WTC11 (cell line): ENCODE data around the gene CYP27B1. TPM values are rescaled to one million over a fixed set of nuclear protein-coding genes. Genes with fewer than 3 reads are reported as not detected.

ENCODE experiments used
- ATAC-seq: fragments of 200-7000 bp; cut with Tn5 transposase; 2 replicates; pipeline ENCODE4 v1.10.0; 2021; ENCODE audit warnings: mild to moderate bottlenecking, moderate library complexity
- CTCF ChIA-PET: fragments of 300-600 bp; sonication (Branson Sonifier 250); formaldehyde crosslinking; loops from one replicate; lab custom pipeline; 2021; ENCODE audit warnings: antibody characterized with exemption; lab: Charles Lee
- POLR2A ChIA-PET: fragments of 350-600 bp; sonication (Branson Sonifier 250); formaldehyde crosslinking; loops from one replicate; lab custom pipeline; 2021; ENCODE audit warnings: antibody characterized with exemption; lab: Charles Lee
- DNase-seq: peaks from one replicate; pipeline ENCODE4 v3.0.0; 2021; ENCODE audit warnings: low spot score
- H3K27ac Mint-ChIP-seq: 2 replicates; pipeline ENCODE4 v1.8.0; 2021; ENCODE audit warnings: mixed read lengths
- H3K27me3 Mint-ChIP-seq: 2 replicates; pipeline ENCODE4 v1.8.0; 2021; ENCODE audit warnings: low read depth, mild to moderate bottlenecking, moderate library complexity, mixed read lengths
- H3K36me3 Mint-ChIP-seq: 2 replicates; pipeline ENCODE4 v1.8.0; 2021; ENCODE audit warnings: mixed read lengths
- H3K4me1 Mint-ChIP-seq: 2 replicates; pipeline ENCODE4 v1.8.0; 2022; ENCODE audit warnings: mixed read lengths
- H3K4me3 Mint-ChIP-seq: 2 replicates; pipeline ENCODE4 v1.8.0; 2021; ENCODE audit warnings: mild to moderate bottlenecking, moderate library complexity, mixed read lengths
- H3K9me3 Mint-ChIP-seq: 2 replicates; pipeline ENCODE4 v1.8.0; 2021; ENCODE audit warnings: mixed read lengths
- CREB1 ChIP-seq: sonication (generic); formaldehyde crosslinking; IDR thresholded peaks from 2 replicates; pipeline ENCODE4 v1.8.0; 2023; ENCODE audit warnings: mild to moderate bottlenecking, missing genetic modification reagents
- CREM ChIP-seq: sonication (generic); formaldehyde crosslinking; IDR thresholded peaks from 2 replicates; pipeline ENCODE4 v1.8.1; 2022; ENCODE audit warnings: mild to moderate bottlenecking, missing genetic modification reagents, moderate library complexity
- ERG ChIP-seq: fragments of 250-450 bp; sonication (Bioruptor Pico); IDR thresholded peaks from 2 replicates; pipeline ENCODE4 v1.8.0; 2021; ENCODE audit warnings: mild to moderate bottlenecking
- FOXP1 ChIP-seq: sonication (generic); formaldehyde crosslinking; IDR thresholded peaks from 2 replicates; pipeline ENCODE4 v1.8.0; 2022; ENCODE audit warnings: missing genetic modification reagents, mild to moderate bottlenecking, moderate library complexity, borderline replicate concordance
- GABPB1 ChIP-seq: sonication (generic); formaldehyde crosslinking; IDR thresholded peaks from 2 replicates; pipeline ENCODE4 v1.8.1; 2023; ENCODE audit warnings: mild to moderate bottlenecking, missing genetic modification reagents
- MYBL2 ChIP-seq: sonication (generic); formaldehyde crosslinking; IDR thresholded peaks from 2 replicates; pipeline ENCODE4 v1.8.1; 2023; ENCODE audit warnings: mild to moderate bottlenecking, moderate library complexity, missing genetic modification reagents
- NFYB ChIP-seq: sonication (generic); formaldehyde crosslinking; conservative IDR thresholded peaks from 2 replicates; pipeline ENCODE4 v1.8.0; 2022; ENCODE audit warnings: low read depth, missing genetic modification reagents
- NR3C1 ChIP-seq: sonication (generic); formaldehyde crosslinking; conservative IDR thresholded peaks from 2 replicates; pipeline ENCODE4 v1.8.1; 2023; ENCODE audit warnings: low read depth, mild to moderate bottlenecking, missing genetic modification reagents
- PRRX2 ChIP-seq: fragments of 250-450 bp; sonication (Bioruptor Pico); IDR thresholded peaks from 2 replicates; pipeline ENCODE4 v1.8.0; 2021; ENCODE audit warnings: mild to moderate bottlenecking
- TEAD1 ChIP-seq: sonication (generic); formaldehyde crosslinking; IDR thresholded peaks from 2 replicates; pipeline ENCODE4 v1.8.0; 2022; ENCODE audit warnings: mild to moderate bottlenecking, missing genetic modification reagents
- ZBTB21 ChIP-seq: sonication (generic); formaldehyde crosslinking; IDR thresholded peaks from 2 replicates; pipeline ENCODE4 v1.8.1; 2023; ENCODE audit warnings: mild to moderate bottlenecking, missing genetic modification reagents, borderline replicate concordance
- ZNF281 ChIP-seq: sonication (generic); formaldehyde crosslinking; IDR thresholded peaks from 2 replicates; pipeline ENCODE4 v1.8.0; 2023; ENCODE audit warnings: mild to moderate bottlenecking, missing genetic modification reagents
- ZNF416 ChIP-seq: fragments of 250-450 bp; sonication (Bioruptor Pico); IDR thresholded peaks from 2 replicates; pipeline ENCODE4 v1.9.0; 2021; ENCODE audit warnings: mild to moderate bottlenecking, inconsistent platforms
- ZNF423 ChIP-seq: fragments of 250-450 bp; sonication (Bioruptor Pico); IDR thresholded peaks from 2 replicates; pipeline ENCODE4 v2.1.2; 2022; ENCODE audit warnings: mild to moderate bottlenecking, moderate library complexity
- ZNF425 ChIP-seq: fragments of 250-450 bp; sonication (Bioruptor Pico); conservative IDR thresholded peaks from 2 replicates; pipeline ENCODE4 v1.9.0; 2021; ENCODE audit warnings: mild to moderate bottlenecking
- ZNF532 ChIP-seq: fragments of 250-450 bp; sonication (Bioruptor Pico); IDR thresholded peaks from 2 replicates; pipeline ENCODE4 v1.9.0; 2021; ENCODE audit warnings: mild to moderate bottlenecking, borderline replicate concordance
- ZSCAN18 ChIP-seq: fragments of 250-450 bp; sonication (Bioruptor Pico); IDR thresholded peaks from 2 replicates; pipeline ENCODE4 v2.1.2; 2022; ENCODE audit warnings: mild to moderate bottlenecking, moderate library complexity
- total RNA-seq: library from RNA; stranded (reverse); gene quantifications from 3 replicates; pipeline ENCODE4 v1.2.3, GENCODE V29; 2021

CYP27B1 gene
- total RNA-seq, 1 experiment from 2014 or later: 2.1 TPM

- no peak for TF ChIP-seq ZSCAN18 (CRISPR knock-in tag)
- 0 out of 2 replicates have a peak, but pooled peaks have one; percentile 17 for TF ChIP-seq ZNF532
- no peak for TF ChIP-seq ZNF425
- TF ChIP-seq NFYB (CRISPR knock-in tag): peak; percentile 86
- peak; percentile 87 for TF ChIP-seq PRRX2 (CRISPR knock-in tag)
- TF ChIP-seq ZNF423: no peak
- TF ChIP-seq GABPB1 (CRISPR knock-in tag): no peak; the same call in 1 of the 2 replicates
Measured at GRCh38 chr12:57744777-57745484, 21.9 kb downstream of the CYP27B1 start, which contains the start of gene TSPAN31 (continued).

- no peaks in the 10 kb centered on the region; the same call in 1 of the 2 replicates for H3K9me3 Mint-ChIP-seq
- H3K4me3 Mint-ChIP-seq: peak overlapping the region; percentile 93
- DNase-seq: peak; percentile 59
- peaks cover 16% of the 10 kb centered on the region for H3K4me1 Mint-ChIP-seq
- peak overlapping the region; percentile 98 for H3K27ac Mint-ChIP-seq
- POLR2A ChIA-PET: interaction anchor here (0.9 to 1.8 kb wide), 7 partner anchors 8 to 291 kb away, joined by 3 to 12 read pairs (median 4); partner anchors contain the start of gene ATP23
- TF ChIP-seq CREM (CRISPR knock-in tag): peak; percentile 85
- TF ChIP-seq ZBTB21: peak; percentile 99
- TF ChIP-seq CREB1 (CRISPR knock-in tag): 0 out of 2 replicates have a peak, but pooled peaks have one; percentile 40
- TF ChIP-seq NR3C1 (CRISPR knock-in tag): no peak
- peak; percentile 55; the same call in 1 of the 2 replicates for TF ChIP-seq ZNF281
- TF ChIP-seq ZNF416 (CRISPR knock-in tag): no peak
- no peak for TF ChIP-seq TEAD1 (CRISPR knock-in tag)
- no peak for TF ChIP-seq MYBL2 (CRISPR knock-in tag)
- TF ChIP-seq FOXP1 (CRISPR knock-in tag): no peak
- 0 out of 2 replicates have a peak, but pooled peaks have one; percentile 43 for TF ChIP-seq ERG
- TF ChIP-seq GABPB1 (CRISPR knock-in tag): 0 out of 2 replicates have a peak, but pooled peaks have one; percentile 41
- no peak; the same call in 1 of the 2 replicates for ATAC-seq
- H3K36me3 Mint-ChIP-seq: peaks cover 32% of the 10 kb centered on the region
- CTCF ChIA-PET: interaction anchor here (1.1 to 4.7 kb wide), 7 partner anchors 12 to 519 kb away, joined by 3 to 34 read pairs (median 6); partner anchors contain the start of genes B4GALNT1 and GLI1
- H3K27me3 Mint-ChIP-seq: peaks cover 52% of the 10 kb centered on the region
Measured at GRCh38 chr12:57744194-57744776, 22.6 kb downstream of the CYP27B1 start.
